ENCODE measurements around the gene TNFSF18.
A peak's percentile ranks its signal among the peaks of the same experiment; 100 is the strongest.

The TNFSF18 gene

GRCh38 chr1:173052681-173053196 is 2.0 kb upstream of the TNFSF18 start (continued):
- TF ChIP-seq KLF17 (tag by site-specific recombination; IDR thresholded peaks at IDR 0.05) (no peak), WT1 (tag by site-specific recombination; IDR thresholded peaks at IDR 0.05) (0 out of 2 replicates have a peak, but pooled peaks have one; percentile 26), ZSCAN16 (tag by site-specific recombination; IDR thresholded peaks at IDR 0.05) (no peak), SCRT1 (tag by site-specific recombination; IDR thresholded peaks at IDR 0.05; ENCODE audit: borderline replicate concordance) (no peak), ZSCAN23 (tag by site-specific recombination; IDR thresholded peaks at IDR 0.05) (no peak), ZNF398 (tag by site-specific recombination; IDR thresholded peaks at IDR 0.05) (0 out of 2 replicates have a peak, but pooled peaks have one; percentile 15), ZIC2 (tag by site-specific recombination; IDR thresholded peaks at IDR 0.05) (no peak), ZNF121 (tag by site-specific recombination; IDR thresholded peaks at IDR 0.05) (no peak), SP7 (tag by site-specific recombination; IDR thresholded peaks at IDR 0.05) (no peak), ZNF707 (tag by site-specific recombination; IDR thresholded peaks at IDR 0.05) (no peak), ZNF433 (tag by site-specific recombination; IDR thresholded peaks at IDR 0.05; ENCODE audit: low read depth) (no peak), ZNF449 (tag by site-specific recombination; IDR thresholded peaks at IDR 0.05) (no peak), ZBTB21 (tag by site-specific recombination; IDR thresholded peaks at IDR 0.05) (no peak), ZXDB (tag by site-specific recombination; IDR thresholded peaks at IDR 0.05) (peak; percentile 45; the same call in 1 of the 2 replicates), ZNF366 (tag by site-specific recombination; conservative IDR thresholded peaks at IDR 0.05) (0 out of 2 replicates have a peak, but pooled peaks have one; percentile 36), ZNF670 (tag by site-specific recombination; IDR thresholded peaks at IDR 0.05; ENCODE audit: low read depth) (no peak), ZNF10 (tag by site-specific recombination; IDR thresholded peaks at IDR 0.05) (no peak), ZBTB6 (tag by site-specific recombination; IDR thresholded peaks at IDR 0.05) (peak; percentile 30; the same call in 1 of the 2 replicates), ZNF214 (tag by site-specific recombination; IDR thresholded peaks at IDR 0.05; ENCODE audit: borderline replicate concordance) (no peak), FEZF1 (tag by site-specific recombination; IDR thresholded peaks at IDR 0.05) (peak; percentile 80), MZF1 (tag by site-specific recombination; IDR thresholded peaks at IDR 0.05; ENCODE audit: borderline replicate concordance) (no peak), KLF8 (tag by site-specific recombination; IDR thresholded peaks at IDR 0.05) (peak; percentile 72), ZNF549 (tag by site-specific recombination; IDR thresholded peaks at IDR 0.05) (no peak)

- Histone ChIP-seq H3K4me1 (ENCODE audit: control insufficient read depth, insufficient read depth, low read length) (peaks cover 14% of the 10 kb centered on the region; the same call in 1 of the 2 replicates), H3K36me3 (ENCODE audit: control insufficient read depth in 2 of 2, insufficient read depth in 1 of 2, low read length in 2 of 2) (no peaks in the 10 kb centered on the region), H3K27ac (ENCODE audit: extremely low read depth, low read depth, low read length) (no peak overlapping the region), H3K4me3 (ENCODE audit: low read depth, low read length) (no peak overlapping the region), H3K9me3 (ENCODE audit: control insufficient read depth, insufficient read depth, low read depth, low read length) (no peaks in the 10 kb centered on the region)
- ChIA-PET CTCF (interaction anchor here (0.6 kb wide), 1 partner anchor 77 kb away, joined by 3 read pairs; no protein-coding TSS in a partner anchor), POLR2A (interaction anchor here (0.7 kb wide), 1 partner anchor 1271 kb away, joined by 3 read pairs; no protein-coding TSS in a partner anchor)
- TF ChIP-seq ZNF398 (tag by site-specific recombination; IDR thresholded peaks at IDR 0.05), result no peak
- TF ChIP-seq ZSCAN4 (tag by site-specific recombination; IDR thresholded peaks at IDR 0.05), result no peak
- TF ChIP-seq ZNF37A (tag by site-specific recombination; IDR thresholded peaks at IDR 0.05), result no peak
- no peak for TF ChIP-seq ZNF391 (tag by site-specific recombination; IDR thresholded peaks at IDR 0.05; ENCODE audit: borderline replicate concordance, low read depth)
- no peak for TF ChIP-seq ZNF148 (tag by site-specific recombination; IDR thresholded peaks at IDR 0.05; ENCODE audit: borderline replicate concordance)
These were observed 1.5 kb downstream of the TNFSF18 start for GRCh38 chr1:173049322-173049633.

Data from HEK293 (cell line).